Rectal smooth muscle tissue (tissue), 1 donor: ENCODE measurements around the gene PHLPP1.

ENCODE experiments used
- H3K27ac ChIP-seq: one replicate; pipeline ENCODE4 v1.7.0; 2013; ENCODE audit warnings: low read depth, low read length, inconsistent platforms
- H3K27me3 ChIP-seq: one replicate; pipeline ENCODE4 v1.7.0; 2013; ENCODE audit warnings: low read length; ENCODE audit not compliant: control insufficient read depth, insufficient read depth
- H3K36me3 ChIP-seq: one replicate; pipeline ENCODE4 v1.7.0; 2013; ENCODE audit warnings: low read length; ENCODE audit not compliant: control insufficient read depth, insufficient read depth
- H3K4me1 ChIP-seq: one replicate; pipeline ENCODE4 v1.7.0; 2013; ENCODE audit warnings: low read length; ENCODE audit not compliant: control insufficient read depth, insufficient read depth
- H3K4me3 ChIP-seq: one replicate; pipeline ENCODE4 v1.7.0; 2013; ENCODE audit warnings: low read length
- H3K9ac ChIP-seq: one replicate; pipeline ENCODE4 v1.7.0; 2013; ENCODE audit warnings: low read length

PHLPP1 gene

DNA sequence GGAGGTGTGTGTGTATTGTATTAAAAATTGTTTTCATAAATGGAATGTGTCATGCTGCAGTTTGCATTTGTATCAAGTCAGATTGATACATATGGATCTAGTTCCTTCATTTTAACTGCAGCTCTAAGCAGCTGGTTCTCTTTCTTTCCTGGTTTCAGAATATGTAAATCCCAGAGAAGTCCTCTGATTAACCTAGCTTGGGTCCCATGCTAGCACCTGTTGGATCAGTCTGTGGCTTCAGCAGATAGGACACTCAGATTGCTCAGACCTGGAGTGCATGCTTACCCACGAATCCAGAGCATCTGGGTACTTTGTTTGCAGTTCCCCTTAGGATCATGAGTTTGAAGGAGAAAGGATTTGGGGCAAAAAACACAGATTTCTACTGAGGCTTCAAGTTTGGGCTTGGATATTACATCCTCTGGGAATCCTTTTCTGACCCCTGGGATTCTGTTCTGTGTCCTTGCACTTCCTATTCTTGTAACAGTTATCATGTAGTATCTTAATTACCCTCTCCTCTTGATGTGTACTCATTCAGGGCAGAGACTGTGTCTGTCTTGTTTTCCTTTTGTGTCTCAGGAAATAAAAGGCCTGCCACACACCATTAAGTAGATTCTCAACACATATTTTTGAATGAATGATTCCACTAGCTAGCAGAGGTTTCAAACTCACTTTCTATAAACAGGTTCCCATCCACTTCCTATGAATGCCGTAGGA, 142.1 kb downstream of the PHLPP1 start:
- Histone ChIP-seq H3K9ac (no peak overlapping the region), H3K27me3 (no peaks in the 10 kb centered on the region), H3K4me1 (no peaks in the 10 kb centered on the region), H3K27ac (no peak overlapping the region), H3K4me3 (no peak overlapping the region), H3K36me3 (no peaks in the 10 kb centered on the region)

DNA sequence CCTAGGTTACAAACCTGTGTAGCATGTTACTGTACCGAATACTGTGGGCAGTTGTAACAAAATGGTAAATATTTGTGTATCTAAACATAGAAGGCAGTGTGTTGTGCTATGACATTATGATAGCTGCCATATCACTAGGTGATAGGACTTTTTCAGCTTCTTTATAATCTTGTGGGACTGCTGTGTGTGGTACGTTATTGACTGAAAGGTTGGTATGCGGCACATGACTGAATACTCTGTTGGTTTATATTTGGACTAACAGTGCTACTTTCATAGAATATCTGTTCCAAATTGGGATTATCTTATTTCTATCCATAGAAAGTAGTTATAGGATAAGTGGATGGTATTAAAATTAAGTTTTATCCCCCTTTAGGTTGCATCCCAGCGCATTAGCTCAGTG, 144.7 kb downstream of the PHLPP1 start:
- Histone ChIP-seq H3K9ac (no peak overlapping the region), H3K27me3 (no peaks in the 10 kb centered on the region), H3K4me3 (no peak overlapping the region), H3K36me3 (no peaks in the 10 kb centered on the region), H3K4me1 (no peaks in the 10 kb centered on the region), H3K27ac (no peak overlapping the region)

DNA sequence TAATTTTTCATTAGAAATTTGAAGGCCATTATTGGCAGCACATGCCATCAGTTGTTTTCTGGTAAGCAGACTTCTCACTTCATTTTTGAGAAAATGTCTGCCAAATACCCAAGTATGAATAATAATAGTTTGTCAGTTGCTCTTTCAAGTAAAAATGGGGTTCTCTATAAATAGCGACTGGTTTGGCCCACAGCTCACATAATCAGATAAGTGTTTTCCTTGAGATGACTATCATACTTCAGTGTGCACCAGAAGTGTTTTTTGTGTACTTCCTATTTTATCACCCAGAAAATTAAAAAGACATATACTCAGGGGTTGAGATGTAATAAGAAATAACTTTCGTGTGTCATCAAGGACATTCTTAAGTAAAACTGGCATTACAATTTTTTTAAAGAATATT, 147.1 kb downstream of the PHLPP1 start:
- H3K36me3 ChIP-seq = no peaks in the 10 kb centered on the region
- no peak overlapping the region for H3K4me3 ChIP-seq
- H3K27me3 ChIP-seq = no peaks in the 10 kb centered on the region
- H3K4me1 ChIP-seq = no peaks in the 10 kb centered on the region
- no peak overlapping the region for H3K27ac ChIP-seq
- H3K9ac ChIP-seq = no peak overlapping the region

DNA sequence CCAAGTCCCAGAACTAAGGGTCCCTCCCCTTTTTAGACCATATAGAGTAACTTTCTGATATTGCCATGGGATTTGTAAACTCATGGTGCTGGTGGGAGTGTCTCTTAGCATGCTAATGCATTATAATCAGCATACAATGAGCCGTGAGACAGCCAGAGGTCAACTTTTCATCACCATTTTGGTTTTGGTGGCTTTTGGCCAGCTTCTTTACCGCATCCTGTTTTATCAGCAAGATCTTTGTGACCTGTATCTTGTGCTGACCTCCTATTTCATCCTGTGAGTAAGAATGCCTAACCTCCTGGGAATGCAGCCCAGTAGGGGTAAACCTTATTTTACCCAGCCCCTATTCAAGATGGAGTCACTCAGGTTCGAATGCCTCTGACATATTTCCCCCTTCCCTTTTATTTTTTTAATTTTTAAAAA, 148.2 kb downstream of the PHLPP1 start:
- Histone ChIP-seq H3K27ac (no peak overlapping the region), H3K4me3 (no peak overlapping the region), H3K27me3 (no peaks in the 10 kb centered on the region), H3K9ac (no peak overlapping the region), H3K36me3 (no peaks in the 10 kb centered on the region), H3K4me1 (no peaks in the 10 kb centered on the region)

DNA sequence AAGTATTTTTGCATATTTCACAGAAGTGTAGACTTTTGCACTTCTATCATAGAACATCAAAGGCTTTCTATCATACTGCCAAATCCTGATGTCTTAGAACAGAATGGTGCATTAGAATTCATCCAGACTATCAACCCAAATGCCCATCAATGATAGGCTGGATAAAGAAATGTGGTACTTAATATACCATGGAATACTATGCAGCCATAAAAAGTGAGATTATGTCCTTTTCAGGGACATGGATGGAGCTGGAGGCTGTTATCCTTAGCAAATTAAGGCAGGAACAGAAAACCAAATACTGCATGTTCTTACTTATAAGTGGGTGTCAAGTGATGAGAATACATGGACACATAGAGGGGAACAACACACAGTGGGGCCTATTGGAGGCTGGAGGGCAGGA, 150.2 kb downstream of the PHLPP1 start:
- Histone ChIP-seq H3K4me1 (no peaks in the 10 kb centered on the region), H3K27ac (no peak overlapping the region), H3K4me3 (no peak overlapping the region), H3K36me3 (no peaks in the 10 kb centered on the region), H3K27me3 (no peaks in the 10 kb centered on the region), H3K9ac (no peak overlapping the region)

DNA sequence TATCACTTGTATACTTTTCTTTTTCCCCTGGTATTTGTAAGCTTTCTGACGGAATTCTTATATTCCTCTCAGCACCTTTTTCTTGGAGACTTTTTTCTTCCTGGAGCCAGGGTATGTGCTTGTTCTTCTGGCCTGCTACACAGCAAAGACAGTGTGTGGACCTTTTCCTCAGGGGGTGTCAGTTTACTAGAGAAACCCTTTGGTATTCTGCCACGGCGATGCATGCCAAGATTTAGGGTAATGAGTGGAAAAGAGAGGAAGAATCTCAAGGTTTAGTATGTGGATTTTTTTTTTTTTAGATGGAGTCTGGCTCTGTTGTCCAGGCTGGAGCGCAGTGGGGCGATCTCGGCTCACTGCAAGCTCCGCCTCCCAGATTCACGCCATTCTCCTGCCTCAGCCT, 152.2 kb downstream of the PHLPP1 start:
- Histone ChIP-seq H3K9ac (no peak overlapping the region), H3K27me3 (no peaks in the 10 kb centered on the region), H3K4me3 (no peak overlapping the region), H3K27ac (no peak overlapping the region), H3K4me1 (no peaks in the 10 kb centered on the region), H3K36me3 (no peaks in the 10 kb centered on the region)

DNA sequence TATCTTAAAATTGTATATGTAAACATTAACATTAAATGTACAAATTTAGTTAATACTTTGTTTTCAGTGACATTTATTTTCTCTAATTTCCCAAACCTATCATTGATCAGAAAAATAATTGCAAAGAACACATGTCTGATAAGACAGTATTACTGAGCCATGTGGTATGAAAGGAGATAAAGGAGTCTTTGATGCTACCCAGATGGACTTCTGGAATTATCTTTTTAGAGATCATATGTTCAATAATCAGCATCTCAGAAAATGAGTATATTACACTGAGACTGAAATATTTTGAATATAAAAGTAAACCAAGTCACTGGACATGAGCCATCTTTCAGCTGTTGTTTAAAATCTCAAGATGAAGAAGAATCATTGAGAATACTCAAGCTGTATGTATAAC, 153.3 kb downstream of the PHLPP1 start:
- Histone ChIP-seq H3K9ac (no peak overlapping the region), H3K27ac (no peak overlapping the region), H3K27me3 (no peaks in the 10 kb centered on the region), H3K4me1 (no peaks in the 10 kb centered on the region), H3K4me3 (no peak overlapping the region), H3K36me3 (no peaks in the 10 kb centered on the region)

DNA sequence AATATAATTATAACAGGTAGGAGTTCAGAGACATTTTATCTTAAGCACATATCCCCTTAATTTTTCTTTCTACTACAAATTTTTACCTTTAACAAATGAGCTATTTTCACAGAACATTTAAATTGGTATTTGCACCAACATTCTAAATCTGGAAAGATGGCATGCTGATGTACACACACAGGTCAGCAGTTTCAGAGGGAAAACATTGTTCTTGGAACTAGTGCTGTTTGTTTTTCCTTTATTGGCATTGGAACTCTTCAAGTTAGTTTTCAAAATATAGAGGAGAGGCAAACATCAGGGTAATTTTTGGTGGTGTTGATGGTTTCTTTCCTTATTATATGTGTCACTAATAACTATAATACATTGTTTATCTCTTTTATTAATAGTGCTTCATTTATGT, 155.3 kb downstream of the PHLPP1 start:
- H3K4me1 ChIP-seq = no peaks in the 10 kb centered on the region
- H3K4me3 ChIP-seq = no peak overlapping the region
- H3K27ac ChIP-seq = no peak overlapping the region
- no peak overlapping the region for H3K9ac ChIP-seq
- H3K36me3 ChIP-seq = no peaks in the 10 kb centered on the region
- no peaks in the 10 kb centered on the region for H3K27me3 ChIP-seq

DNA sequence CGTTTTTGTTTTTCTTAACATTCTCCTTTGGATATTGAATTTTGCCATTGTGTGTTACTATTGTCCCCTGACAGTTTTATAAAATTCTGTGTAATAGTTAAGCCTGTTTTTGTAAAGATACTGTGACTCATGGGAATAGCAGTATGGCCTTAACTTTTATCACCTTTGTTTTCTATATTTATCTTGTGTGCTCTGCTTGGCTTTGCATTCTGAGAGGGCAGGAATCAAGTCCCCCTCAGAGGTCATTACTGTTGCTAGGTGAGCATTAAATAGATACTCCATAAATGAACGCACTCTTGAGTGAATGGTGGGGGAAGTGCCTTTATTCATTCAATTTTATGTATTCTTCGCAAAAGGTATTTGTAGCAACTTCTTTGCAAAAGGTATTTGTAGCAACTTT, 160.0 kb downstream of the PHLPP1 start:
- Histone ChIP-seq H3K4me3 (no peak overlapping the region), H3K27me3 (no peaks in the 10 kb centered on the region), H3K27ac (no peak overlapping the region), H3K9ac (no peak overlapping the region), H3K4me1 (no peaks in the 10 kb centered on the region), H3K36me3 (no peaks in the 10 kb centered on the region)

DNA sequence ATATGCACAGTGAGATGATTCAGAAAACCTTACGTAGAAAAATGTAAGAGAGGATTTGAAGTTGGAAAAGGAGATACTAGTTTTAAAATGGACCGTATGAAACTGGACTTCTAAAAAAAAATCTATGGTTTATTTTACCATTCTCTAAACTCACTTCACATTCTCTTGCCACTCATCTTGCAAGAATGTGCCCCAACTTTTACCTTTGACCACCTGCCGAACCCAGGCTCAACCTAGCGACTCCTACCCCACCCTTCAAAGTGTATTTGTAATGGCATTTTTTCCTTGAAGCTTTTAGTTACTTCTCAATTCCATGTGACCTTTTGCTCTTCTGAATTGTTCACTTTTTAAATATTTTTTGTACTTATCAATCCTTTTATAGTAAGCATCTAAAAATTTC, 160.8 kb downstream of the PHLPP1 start:
- Histone ChIP-seq H3K27me3 (no peaks in the 10 kb centered on the region), H3K4me3 (no peak overlapping the region), H3K9ac (no peak overlapping the region), H3K36me3 (no peaks in the 10 kb centered on the region), H3K27ac (no peak overlapping the region), H3K4me1 (no peaks in the 10 kb centered on the region)

DNA sequence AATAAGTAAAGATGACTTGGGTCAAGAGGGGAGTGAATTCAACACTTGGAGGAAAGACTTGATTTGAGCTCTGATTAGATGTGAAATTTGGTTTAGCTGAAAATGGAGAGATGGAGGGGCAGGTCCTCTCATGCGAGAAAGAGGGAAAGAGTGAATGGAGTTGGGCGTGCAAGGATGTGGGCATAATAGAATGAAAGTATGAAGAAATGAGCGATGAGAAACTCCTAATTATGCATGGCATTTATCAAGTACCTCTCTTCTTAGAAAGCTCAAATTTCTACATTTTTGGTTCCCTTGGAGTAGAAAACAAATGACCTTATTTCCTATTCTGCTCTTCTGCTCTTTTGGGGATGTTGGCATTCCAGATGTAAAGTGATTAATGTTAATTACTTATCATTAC, 161.5 kb downstream of the PHLPP1 start:
- Histone ChIP-seq H3K36me3 (no peaks in the 10 kb centered on the region), H3K9ac (no peak overlapping the region), H3K4me1 (no peaks in the 10 kb centered on the region), H3K4me3 (no peak overlapping the region), H3K27me3 (no peaks in the 10 kb centered on the region), H3K27ac (no peak overlapping the region)

DNA sequence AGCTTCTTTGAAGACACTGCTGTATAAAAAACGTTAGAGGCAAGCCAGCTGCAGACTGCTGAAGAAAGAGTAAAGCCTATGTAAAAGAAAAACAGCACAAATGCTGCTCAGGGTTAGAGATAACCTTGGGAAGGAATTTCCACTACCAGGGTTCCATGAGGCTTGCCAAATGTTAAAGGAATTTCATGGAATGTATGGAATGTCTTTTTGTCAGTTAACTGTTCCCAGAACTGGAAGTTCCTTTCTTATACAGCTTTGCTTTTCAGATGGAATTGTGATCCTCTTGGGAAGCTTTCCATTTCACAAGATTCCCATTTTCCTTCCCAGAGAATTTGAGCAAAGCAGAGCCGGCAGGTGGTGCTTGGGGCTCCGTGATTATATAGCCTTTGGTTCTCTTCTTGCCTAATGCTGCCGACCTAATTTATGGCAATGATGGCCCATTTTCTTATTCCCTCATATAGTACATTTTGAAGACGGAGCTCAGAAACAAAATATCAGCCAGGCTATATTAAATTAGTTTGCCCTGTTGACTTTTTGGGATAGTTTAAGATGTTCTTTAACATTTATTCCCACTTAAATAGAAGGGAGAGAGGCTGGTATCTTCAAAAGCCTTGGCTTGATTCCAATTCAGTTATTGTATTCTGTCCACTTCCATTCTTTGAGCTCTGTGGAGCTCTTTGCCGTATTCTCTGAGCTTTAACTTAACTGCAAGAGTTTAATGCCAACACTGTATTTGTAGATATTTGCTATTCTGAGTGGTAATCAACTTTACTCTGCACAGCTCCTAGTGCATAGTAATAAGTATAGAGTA, 162.3 kb downstream of the PHLPP1 start:
- H3K4me3 ChIP-seq = no peak overlapping the region
- no peaks in the 10 kb centered on the region for H3K27me3 ChIP-seq
- H3K27ac ChIP-seq = no peak overlapping the region
- no peaks in the 10 kb centered on the region for H3K4me1 ChIP-seq
- no peaks in the 10 kb centered on the region for H3K36me3 ChIP-seq
- no peak overlapping the region for H3K9ac ChIP-seq

DNA sequence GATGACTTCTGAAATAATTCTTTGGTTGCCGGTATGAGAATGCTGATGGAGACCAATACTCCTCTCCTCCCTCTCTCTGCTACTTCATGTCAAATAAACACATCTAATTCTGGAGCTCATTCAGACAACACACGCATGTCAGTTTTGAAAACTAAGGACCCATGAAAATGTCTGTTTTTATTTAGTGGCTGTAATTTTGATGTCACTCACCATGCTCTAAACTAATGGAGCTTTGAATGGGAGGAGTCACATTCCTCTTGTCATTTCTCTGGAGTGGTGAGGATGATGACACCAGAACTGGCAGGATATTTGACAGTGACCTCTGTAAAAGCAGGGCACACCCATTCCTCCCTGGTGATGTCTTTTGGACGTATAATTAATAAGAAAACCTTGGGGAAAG, 163.0 kb downstream of the PHLPP1 start:
- Histone ChIP-seq H3K36me3 (no peaks in the 10 kb centered on the region), H3K4me3 (no peak overlapping the region), H3K27me3 (no peaks in the 10 kb centered on the region), H3K4me1 (no peaks in the 10 kb centered on the region), H3K9ac (no peak overlapping the region), H3K27ac (no peak overlapping the region)
